Right hindlimb (tissue), 1 donor: Measurements from ENCODE around the gene BAIAP2L1.
"Not testable (repeated sequence)": the region's sequence is repeated elsewhere in the genome, so short reads cannot be mapped to it uniquely, and the experiment has no call there.

ENCODE experiments used
- DNase-seq: peaks from one replicate; pipeline ENCODE4 v3.0.0-alpha.2; 2018

Gene BAIAP2L1

GRCh38 chr7:98317366-98318040 is 83.4 kb downstream of the BAIAP2L1 start:
- no peak for DNase-seq

GRCh38 chr7:98315994-98316527 is 84.8 kb downstream of the BAIAP2L1 start:
- not testable (repeated sequence) for DNase-seq

- no peak for DNase-seq
Measured at GRCh38 chr7:98315318-98315993, 85.4 kb downstream of the BAIAP2L1 start.

GRCh38 chr7:98314469-98314868 is 86.4 kb downstream of the BAIAP2L1 start:
- DNase-seq, result no peak

GRCh38 chr7:98312201-98312600 is 88.7 kb downstream of the BAIAP2L1 start:
- DNase-seq, result no peak

- DNase-seq, result no peak
Measured at GRCh38 chr7:98309566-98309965, 91.3 kb downstream of the BAIAP2L1 start.

- DNase-seq, result no peak
Measured at GRCh38 chr7:98307971-98308466, 92.9 kb downstream of the BAIAP2L1 start.

- no peak for DNase-seq
Measured at GRCh38 chr7:98305951-98306535, 94.8 kb downstream of the BAIAP2L1 start.

- no peak for DNase-seq
Measured at GRCh38 chr7:98303906-98304305, 97.0 kb downstream of the BAIAP2L1 start.

- DNase-seq, result no peak
Measured at GRCh38 chr7:98303176-98303865, 97.6 kb downstream of the BAIAP2L1 start.

GRCh38 chr7:98301693-98302470 is 99.0 kb downstream of the BAIAP2L1 start:
- no peak for DNase-seq

- DNase-seq, result no peak
Measured at GRCh38 chr7:98300595-98301372, 100.1 kb downstream of the BAIAP2L1 start.

- DNase-seq, result no peak
Measured at GRCh38 chr7:98297626-98298286, 103.1 kb downstream of the BAIAP2L1 start.

- DNase-seq, result no peak
Measured at GRCh38 chr7:98296833-98297232, 104.1 kb downstream of the BAIAP2L1 start.

- no peak for DNase-seq
Measured at GRCh38 chr7:98295467-98296192, 105.3 kb downstream of the BAIAP2L1 start.

GRCh38 chr7:98294798-98295382 is 106.0 kb downstream of the BAIAP2L1 start:
- DNase-seq, result peak; percentile 66

GRCh38 chr7:98294326-98294725 is 106.6 kb downstream of the BAIAP2L1 start:
- no peak for DNase-seq

- DNase-seq, result no peak
Measured at GRCh38 chr7:98293746-98294145, 107.1 kb downstream of the BAIAP2L1 start.

GRCh38 chr7:98293265-98293664 is 107.6 kb downstream of the BAIAP2L1 start:
- DNase-seq, result no peak

- no peak for DNase-seq
Measured at GRCh38 chr7:98291717-98292116, 109.2 kb downstream of the BAIAP2L1 start.
